Lung microvascular endothelial cell (primary cell): ENCODE measurements around the gene ZNF628. TPM values are rescaled to one million over a fixed set of nuclear protein-coding genes. Genes with fewer than 3 reads are reported as not detected.
A peak's percentile ranks its signal among the peaks of the same experiment; 100 is the strongest.

Experiments used
- DNase-seq, 2 donors: peaks; one replicate each; pipeline versions ENCODE4 v3.0.0 to v3.0.0-alpha.2; 2010; ENCODE audit warnings: low read depth in 2 of 2
- total RNA-seq: library from RNA; depleted of rRNA; stranded (reverse); fragments of >200 nt; gene quantifications from 2 replicates; pipeline ENCODE4 v1.2.1, GENCODE V29; 2014

Gene ZNF628
- total RNA-seq, 1 donor from 2014 or later, result 0.79 TPM

DNA sequence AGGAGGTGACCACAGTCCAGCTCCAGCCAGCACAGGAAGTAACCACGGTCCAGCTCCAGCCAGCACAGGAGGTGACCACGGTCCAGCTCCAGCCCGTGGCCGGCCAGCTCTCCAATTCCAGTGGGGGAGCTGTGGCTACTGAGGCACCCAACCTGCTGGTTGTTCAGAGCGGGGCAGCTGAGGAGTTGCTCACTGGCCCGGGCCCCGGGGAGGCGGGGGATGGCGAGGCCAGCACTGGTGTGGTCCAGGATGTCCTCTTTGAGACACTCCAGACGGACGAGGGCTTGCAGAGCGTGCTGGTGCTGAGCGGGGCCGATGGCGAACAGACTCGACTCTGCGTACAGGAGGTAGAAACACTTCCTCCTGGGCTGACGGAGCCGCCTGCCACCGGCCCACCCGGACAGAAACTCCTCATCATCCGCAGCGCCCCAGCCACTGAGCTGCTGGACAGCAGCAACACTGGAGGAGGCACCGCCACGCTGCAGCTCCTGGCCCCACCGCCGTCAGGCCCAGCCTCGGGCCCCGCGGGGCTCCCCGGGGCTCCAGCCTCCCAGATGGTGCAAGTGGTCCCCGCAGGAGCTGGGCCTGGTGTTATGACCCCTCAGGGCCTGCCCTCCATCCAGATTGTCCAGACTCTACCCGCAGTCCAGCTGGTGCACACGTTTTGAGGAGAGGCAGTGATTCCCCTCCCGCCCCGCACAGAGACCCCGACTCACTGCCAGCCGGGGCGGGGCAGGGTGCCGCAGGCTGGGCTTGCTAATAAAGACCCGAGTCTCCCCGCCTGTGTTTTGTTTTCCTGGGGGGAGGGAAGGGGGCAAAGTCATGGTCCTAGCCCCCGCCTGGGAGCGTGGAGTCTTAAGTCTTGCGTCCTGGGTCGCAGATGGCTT lies 7.5 kb downstream of the ZNF628 start:
- DNase-seq, result no peak

DNA sequence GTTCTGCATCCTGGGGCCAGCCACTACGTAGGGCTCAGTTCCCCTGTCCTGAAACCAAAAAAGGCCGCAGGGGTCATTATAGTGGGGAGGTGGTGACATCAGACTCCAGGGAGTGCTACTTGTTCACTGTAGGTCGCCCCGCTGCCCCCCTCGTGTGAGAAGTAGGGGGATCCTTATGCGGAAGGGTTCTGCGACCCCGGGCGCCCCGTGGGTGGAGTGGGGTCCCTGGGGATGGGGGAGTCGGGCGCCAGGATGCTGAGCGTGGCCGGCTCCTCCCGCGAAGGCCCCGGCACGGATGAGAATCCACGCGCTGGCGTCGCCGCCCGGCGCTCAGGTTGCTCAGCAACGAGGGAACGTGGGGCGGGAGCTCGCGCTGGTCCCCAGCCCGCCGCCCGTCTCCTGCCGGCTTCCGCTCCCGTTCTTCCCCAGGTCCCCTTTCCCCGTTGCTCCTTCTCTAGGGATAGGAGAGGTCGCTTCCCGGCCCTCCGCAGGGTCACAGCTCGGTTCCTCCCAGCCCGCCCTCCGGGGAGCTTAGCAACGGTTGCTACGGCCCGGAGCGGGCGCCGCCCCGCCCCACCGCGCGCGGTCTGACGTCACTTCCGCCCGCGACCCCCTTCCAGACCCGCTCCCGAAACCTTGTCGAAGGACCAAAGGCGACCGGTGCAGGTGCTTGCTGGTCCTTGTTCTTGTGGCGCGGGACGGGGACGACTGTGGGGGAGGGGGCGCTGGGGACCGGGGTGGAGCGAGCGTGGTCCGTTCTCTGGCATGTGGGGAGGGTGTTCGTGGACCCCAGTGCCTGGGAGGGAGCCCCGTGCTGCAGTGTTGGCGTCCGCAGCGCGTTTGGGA lies 8.4 kb downstream of the ZNF628 start, which contains the start of gene NAT14:
Gene NAT14, plus strand, starts transcription at position 596 of the 846 bp plus-strand sequence. CDS start 521 bp downstream, outside the sequence.
- DNase-seq, result peak; percentile 50 to 69

DNA sequence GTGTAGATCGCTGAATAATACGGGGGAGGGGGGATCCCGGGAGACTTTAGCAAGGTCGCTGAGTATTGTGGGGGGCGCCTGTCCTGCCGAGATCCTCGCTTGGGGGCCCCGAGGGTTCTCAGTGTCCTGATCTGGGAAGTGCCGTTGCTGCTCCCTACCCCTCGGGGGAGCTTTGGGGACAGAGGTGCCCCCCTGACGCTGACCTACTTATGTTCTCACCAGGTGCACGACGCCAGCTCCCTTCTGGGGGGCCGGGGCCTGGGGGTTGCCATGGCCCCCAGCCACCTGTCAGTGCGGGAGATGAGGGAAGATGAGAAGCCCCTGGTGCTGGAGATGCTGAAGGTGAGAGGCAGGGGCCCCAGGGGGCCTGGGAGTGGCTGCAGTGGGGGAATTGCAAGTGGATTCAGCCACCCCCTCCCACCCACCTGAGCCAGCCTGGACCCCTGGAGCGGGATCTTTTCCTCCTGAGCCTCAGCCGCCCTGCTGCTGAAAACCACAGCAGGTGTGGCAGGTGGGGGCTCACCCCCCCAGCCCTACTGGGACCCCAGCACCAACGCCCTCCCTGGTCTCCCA lies 9.1 kb downstream of the ZNF628 start:
- no peak for DNase-seq

DNA sequence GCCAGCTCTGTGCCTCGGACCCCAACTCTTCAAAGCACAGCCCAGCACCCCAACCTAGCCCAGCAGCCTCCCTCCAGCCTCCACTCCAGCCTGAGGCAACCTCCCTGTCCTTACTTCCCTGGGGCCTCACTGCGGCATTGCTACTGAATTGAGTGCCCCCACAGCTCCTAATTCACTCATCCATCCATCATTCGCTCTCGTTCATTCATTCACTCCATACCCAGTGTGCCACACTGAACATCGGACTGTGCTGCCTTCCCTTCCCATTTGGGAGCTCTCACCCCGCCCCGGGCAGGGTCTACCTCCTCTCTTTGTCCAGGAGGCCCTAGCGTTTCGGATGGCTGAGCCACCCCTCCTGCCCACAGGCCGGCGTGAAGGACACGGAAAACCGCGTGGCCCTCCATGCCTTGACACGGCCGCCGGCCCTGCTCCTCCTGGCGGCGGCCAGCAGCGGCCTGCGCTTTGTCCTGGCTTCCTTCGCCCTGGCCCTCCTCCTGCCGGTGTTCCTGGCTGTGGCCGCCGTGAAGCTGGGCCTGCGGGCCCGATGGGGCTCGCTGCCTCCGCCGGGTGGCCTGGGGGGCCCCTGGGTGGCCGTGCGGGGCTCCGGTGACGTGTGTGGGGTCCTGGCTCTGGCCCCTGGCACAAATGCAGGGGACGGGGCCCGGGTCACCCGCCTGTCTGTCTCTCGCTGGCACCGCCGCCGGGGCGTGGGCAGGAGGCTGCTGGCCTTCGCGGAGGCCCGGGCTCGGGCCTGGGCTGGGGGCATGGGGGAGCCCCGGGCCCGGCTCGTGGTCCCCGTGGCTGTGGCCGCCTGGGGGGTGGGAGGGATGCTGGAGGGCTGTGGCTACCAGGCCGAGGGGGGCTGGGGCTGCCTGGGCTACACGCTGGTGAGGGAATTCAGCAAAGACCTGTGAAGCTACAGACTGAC lies 9.9 kb downstream of the ZNF628 start:
- no peak for DNase-seq

DNA sequence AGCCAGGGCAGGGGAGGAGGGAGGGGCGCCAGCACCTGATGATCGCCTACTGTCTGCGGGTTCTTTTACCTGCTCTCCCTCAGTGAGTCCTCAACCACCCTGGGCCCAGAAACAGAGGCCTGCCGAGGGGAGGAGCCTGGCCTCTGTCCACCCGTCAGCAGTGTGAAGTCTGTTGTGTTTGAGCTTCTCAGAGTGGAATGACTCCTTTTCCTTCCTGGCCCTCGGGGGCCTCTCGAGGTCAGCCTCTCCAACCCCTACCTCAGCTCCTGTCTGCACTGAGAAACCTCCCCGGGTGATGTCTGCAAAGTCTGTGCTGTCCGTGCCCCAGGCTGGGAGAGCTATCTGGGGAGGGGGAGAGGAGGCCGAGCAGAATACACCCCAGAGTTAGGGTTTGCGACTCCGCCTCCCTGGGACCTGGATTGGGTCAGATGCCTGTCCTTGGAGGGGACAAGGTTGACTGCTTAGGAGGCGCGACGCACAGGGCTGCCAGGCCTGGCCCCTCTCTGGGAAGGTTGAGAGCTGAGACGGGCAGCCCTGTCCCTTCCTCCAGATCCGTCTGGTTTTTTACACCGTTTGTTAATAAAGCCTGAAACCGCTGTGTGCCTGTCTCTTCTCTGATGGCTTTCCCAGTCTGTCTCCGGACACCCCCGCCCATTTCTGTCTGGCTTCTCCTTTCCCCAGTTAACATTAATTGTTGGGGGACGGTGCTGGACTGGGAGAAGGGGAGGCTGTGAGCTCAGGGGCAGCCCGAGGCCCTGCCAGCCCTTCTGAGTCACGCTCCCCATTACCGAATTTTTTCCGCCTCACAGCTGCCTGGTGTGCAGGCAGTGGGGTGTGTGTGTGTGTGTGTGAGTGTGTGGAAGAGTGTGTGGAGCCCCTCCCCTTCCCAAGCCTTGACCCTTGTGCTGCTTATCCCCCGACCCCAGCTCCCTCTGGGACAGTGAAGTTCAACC lies 10.8 kb downstream of the ZNF628 start:
- peak; percentile 91 to 93 for DNase-seq

DNA sequence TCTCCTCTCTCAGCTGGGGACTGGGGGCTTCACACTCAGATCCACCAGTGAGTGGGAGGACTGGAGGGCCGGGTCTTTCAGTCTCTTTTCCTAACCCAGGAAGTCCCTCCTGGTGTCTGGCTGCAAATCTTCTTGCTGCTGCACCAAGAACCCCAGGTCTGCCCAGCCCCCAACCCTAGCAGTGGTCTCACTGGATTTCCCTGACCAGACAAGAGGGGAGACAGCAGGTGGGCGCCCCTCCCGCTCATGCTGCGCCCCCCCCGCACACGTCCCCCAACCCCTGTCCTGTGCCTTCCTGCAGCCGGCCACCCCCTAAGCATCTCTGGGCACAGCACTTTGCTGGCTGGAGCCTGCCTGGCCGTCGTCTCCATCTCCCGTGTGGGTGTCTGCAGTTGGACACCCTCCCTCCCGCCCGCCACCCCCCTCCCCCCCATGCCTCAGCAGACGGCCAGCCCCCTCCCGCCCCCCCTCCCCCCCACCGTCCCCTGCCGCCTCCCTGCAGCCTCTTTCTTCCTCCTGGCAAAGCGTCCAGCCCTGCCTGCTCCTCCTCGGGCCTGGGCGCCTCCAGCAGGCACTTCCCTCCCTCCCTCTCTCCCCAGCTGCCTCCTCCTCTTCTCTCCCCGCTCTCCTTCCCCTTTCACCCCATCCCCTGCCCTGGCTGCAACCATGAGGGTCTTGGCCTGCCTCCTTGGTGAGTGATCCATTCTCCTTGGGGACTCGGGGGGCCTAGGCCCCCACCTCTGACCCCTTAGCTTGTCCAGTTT lies 11.7 kb downstream of the ZNF628 start, which contains the start of gene SSC5D:
Gene SSC5D, plus strand, starts transcription at position 513 of the 764 bp plus-strand sequence. Its CDS starts 154 bp downstream, at position 667.
- no peak for DNase-seq

DNA sequence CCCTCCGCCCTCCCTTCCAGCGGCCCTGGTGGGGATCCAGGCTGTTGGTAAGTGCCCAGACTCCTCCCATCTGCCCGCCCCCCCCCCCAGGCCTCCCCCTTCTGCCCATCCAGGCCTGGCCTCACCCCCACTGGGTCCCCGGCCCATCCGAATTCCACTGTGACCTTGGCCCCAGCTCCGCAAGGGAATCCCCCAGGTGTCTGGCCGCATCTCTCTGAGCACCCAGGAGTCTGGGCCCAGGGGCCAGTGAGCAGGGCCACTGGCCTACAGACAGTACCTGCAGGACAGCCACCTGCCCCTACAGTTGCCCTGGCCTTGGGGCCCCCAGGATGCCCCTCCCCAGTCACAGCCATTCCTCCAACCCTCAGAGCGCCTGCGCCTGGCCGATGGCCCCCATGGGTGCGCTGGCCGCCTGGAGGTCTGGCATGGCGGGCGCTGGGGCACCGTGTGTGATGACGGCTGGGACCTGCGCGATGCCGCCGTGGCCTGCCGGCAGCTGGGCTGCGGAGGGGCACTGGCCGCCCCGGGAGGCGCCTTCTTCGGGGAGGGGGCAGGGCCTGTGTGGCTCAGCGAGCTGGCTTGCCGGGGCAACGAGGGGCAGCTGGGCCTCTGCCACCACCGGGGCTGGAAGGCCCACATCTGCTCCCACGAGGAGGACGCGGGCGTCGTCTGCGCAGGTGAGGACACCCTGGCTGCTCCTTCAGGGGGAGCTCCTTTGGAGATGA lies 12.7 kb downstream of the ZNF628 start:
- DNase-seq, result no peak

DNA sequence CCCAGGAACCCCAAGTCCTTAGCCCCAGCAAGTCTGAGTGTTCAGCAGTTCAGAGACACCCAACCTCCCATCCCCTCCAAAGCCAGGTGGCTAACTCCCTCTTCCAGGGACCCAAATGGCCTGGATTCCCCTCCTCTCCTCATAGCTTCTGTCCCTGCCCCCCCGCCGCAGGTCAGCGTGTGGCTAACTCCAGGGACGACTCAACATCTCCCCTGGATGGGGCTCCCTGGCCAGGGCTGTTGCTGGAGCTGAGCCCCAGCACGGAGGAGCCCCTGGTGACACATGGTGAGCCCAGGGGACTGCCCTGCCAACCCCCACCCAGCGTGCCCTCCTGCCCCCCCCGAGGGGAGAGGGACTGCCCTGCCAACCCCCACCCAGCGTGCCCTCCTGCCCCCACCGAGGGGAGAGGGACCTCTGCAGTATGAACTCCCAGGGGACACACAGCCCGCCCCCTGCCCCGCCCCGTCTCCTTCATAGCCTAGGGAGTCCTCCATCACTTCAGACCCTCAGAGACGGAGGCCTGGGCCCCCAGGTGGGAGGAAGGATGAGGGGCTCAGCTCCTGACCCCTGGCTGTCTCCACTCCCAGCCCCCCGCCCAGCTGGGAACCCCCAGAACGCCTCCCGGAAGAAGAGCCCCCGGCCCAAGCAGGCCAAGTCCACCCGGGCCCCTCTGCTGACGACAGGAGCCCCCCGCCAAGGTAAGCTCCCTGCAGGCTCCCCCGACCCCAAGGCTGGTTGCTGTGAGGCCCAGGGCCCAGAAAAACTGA lies 13.5 kb downstream of the ZNF628 start:
- no peak for DNase-seq

DNA sequence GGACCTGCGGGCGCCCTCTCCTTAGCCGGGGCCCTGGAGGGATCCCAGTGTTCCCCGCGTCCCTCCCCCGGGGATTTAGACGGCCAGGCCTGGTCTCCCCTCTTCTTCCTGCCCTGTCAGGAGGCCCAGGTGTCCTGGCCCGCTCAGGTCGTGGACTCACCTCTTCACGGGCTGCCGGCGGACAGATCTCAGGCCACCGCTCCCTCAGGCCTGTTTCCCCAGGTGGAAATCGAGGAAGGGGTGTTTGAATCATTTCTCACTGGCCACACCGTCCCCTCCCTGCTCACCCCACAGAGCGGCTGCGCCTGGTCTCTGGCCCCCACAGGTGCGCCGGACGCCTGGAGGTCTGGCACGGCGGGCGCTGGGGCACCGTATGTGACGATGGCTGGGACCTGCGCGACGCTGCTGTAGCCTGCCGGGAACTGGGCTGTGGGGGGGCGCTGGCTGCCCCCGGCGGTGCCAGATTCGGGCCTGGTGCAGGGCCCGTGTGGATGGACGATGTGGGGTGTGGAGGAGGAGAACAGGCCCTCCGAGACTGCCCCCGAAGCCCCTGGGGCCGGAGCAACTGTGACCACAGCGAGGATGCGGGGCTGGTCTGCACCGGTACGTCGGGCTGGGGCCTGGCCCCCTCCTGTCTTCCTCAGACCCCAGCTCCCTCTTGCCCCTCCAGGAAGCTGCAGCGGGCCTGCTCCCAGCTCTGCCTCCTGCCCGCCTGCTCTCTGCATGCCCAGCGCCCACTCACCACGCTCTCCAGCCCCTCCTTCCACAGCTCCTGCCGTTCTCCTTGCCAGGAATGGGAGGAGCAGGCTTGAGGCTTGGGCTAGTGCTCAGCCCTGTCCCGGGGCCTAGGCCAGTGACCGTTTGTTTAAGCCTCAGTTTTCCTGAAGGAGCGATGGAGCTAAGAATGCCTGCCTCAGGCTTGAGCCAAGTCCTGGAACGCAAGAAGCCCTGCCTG lies 14.3 kb downstream of the ZNF628 start:
- DNase-seq, result no peak

DNA sequence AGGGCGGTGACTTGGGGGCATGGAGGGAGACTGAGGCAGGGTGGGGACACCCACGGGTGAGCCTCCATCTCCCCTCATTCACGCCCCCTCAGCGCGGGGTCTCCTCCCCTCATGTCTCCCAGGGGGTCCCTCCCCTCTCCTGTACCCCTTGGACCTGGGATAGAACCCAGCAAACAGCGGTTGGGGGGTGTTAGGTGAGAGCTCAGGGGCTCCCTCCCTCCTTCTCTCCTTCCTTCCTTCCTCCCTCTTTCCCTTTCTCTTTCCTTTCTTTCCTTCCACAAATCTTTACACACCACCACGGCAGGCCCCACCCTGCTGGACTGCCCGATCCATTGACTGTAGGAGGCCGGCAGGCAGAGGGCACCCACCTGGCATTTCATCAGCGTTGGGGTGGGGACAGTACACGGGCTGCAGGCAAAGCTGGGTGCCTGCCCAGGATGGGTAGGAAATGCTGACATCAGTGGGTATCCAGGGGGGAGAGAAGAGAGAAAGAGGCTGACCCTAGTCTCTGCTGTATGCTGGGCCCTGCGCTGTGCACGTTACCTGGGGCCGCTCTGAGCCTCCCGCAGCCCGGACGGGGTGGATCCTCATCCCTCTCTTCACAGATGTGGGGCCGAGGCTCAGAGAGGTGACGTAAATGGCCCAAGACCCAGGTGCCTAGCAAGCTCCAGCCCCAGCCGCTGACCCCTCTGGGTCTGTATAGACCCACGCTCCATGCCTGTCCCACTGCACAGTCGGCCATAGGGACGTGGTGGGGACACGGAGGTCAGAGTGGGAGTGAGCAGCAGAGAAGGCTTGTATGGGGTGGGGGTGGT lies 15.3 kb downstream of the ZNF628 start:
- no peak for DNase-seq

DNA sequence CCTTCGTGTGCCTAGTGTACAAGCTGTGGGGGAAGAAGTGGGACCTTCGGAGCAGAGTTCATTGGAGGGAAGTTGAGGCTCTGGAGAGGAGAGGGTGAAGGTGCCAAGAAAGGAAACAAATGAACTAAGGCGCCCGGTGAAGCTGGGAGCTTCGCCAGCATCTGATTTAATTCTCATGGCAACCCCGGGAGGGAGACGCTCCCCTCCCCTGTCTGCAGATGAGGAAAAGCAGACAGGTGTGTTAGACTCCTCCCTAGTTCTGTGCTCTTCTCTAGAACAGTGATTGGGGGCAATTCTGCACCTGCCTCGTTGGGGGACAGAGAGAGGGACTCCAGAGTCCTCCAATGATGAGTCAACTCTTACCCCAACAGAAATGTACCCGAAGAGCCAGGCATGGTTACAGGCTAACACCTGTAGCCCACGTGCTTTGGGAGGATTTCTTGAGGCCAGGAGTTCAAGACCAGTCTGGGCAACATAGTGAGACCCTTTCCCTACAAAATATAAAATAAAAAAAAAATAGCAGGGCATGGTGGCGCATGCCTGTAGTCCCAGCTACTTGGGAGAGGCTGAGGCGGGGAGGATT lies 16.0 kb downstream of the ZNF628 start:
- no peak for DNase-seq

DNA sequence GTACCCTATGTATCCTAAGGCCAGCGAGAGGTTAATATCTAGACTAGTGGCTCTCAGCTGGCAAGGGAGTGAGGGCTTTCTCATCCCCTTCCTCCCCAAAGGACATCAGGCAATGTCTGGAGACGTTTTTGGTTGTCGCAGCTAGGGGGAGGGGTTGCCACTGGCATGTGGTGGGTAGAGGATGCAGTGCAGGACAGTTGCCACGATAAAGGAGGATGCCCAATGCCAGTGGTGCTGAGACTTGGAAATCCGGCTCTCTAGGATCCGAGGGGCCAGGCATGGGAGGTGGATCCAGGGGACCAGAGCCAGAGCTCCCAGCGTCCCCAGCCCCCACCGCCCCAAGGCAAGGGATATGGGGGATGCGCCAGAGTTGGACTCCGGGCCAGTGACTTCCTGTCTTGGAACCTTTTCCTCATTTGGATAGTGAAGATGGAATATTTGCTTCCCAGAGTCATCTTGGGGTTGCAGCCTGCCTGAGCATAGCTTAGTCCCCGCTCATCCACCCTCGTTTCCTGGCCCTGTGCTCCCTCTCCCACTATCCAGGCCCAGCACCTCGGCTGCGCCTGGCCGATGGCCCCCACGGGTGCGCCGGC lies 16.7 kb downstream of the ZNF628 start:
- DNase-seq, result no peak

DNA sequence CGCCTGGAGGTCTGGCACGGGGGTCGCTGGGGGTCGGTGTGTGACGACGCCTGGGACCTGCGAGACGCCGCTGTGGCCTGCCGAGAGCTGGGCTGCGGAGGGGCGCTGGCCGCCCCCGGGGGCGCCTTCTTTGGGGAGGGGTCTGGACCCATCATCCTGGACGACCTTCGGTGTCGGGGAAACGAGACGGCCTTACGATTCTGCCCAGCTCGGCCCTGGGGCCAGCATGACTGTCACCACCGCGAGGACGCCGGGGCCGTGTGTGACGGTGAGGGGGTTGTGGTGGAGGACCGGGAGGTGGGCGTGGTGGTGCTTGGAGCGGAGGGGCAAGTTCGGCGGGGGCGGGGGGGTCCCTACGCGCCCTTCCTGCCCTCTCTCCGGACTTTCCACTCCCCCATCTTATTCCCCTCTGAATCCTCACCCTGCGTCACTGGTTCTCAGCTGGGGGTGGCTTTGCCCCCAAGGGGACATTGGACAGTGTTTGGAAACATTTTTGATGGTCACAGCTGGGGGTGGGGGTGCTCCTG lies 17.3 kb downstream of the ZNF628 start:
- DNase-seq, result no peak

DNA sequence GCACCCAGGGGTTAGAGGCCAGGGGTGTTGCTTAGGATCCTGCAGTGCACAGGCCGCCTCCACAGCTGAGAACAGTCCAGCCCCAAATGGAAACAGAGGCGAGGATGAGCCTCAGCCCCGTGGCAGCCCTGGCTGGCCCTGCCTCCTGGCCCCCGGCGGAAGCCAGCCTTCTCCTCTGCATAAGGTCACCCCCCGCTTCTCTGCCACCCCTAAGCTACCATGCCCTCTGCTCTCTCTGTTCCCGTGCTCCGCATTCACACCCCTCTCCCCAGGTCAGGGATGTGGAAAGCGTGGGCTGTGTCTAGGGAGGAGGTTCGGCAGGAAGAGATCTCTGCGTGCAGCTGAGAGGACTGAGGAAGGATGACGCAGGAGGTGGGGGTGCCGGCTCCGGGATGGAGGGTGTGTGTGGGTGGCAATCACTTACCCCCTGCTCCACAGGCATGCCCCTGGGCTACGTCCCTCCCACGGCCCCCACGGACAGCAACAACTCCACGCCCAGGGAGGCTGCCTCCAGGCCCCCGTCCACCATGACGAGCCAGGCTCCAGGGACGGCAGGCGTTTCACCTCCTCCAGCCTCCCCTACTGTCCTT lies 17.9 kb downstream of the ZNF628 start:
- peak in 1 of 2 donors; percentile 65 for DNase-seq
